Hypothalamus (tissue), 51 donors: Measurements from ENCODE around the gene ARHGAP5.

Source experiments
- DNase-seq, 51 donors: peaks; one replicate each; lab custom pipeline; 2025; lab: John Stamatoyannopoulos, UW

The ARHGAP5 gene

DNA sequence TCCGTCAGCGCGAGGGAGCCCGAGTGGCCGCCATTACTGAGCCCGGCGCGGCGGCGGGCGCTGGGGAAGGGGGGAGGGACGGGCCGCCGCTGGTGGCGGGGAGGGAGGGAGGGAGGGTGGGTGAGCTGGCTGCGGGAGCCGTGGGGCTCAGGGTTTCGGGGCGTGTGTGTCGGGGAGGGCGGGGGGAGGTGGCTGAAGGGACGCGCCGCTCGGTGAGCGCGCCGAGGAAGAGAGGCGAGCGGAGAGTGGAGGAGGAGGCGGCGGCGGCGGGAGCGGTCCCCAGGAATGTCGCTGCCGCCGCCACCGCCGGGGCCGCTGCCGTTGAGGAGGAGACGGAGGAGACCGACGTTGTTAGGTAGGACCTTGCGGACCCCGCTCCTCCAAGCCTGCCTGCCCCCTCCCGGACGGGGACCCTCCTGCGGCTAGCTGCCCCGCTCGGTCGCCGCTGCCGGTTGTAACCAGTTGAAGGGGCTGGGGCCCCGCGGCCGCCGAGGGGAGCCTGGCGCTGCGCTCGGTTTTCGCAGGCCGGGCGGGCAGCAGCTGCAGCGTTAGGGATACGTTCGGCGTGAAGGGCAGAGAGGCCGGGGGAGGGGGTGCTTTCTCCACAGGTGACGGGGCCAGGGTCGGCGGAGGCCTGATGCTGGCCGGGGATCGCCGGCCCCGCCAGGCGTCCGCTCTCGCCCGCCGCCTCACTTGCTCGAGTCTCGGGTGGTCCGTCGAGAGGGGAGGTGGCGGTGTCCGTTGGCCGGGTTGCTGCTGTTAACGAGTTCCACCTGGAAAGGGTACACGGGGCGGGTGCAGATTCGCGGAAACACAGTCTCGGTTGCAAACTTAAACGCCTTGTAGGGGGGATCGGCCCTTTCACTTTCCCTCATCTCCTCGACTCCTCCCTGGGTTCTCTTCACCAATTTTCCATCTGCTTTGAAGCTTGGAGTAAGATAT is at the start of gene ARHGAP5:
TSS of gene ARHGAP5 (plus strand) at position 224 of the 942 bp plus-strand sequence. CDS start 13,366 bp downstream, outside the sequence.
- peak in 35 of 51 donors; percentile 35 to 92 (median 57) for DNase-seq

DNA sequence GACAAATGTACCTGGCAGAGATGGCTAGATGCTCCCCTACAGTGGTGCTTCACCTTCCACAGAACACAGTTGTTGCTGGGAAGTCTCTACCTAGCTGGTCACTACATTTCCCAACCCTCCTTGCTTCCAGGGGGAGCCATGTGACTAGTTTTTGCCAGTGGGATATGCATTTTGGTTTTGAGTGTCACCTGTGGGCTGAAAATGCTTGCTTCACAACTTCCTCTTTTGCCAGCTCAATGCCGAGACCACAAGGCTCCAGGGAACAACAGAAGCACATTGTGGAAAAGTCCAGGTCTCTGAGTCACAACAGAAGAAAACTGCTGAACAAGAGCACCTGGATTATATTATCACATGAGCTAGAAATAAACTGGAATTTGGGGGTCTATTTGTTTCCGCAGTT is 48.5 kb upstream of the ARHGAP5 start:
- DNase-seq = no peak

DNA sequence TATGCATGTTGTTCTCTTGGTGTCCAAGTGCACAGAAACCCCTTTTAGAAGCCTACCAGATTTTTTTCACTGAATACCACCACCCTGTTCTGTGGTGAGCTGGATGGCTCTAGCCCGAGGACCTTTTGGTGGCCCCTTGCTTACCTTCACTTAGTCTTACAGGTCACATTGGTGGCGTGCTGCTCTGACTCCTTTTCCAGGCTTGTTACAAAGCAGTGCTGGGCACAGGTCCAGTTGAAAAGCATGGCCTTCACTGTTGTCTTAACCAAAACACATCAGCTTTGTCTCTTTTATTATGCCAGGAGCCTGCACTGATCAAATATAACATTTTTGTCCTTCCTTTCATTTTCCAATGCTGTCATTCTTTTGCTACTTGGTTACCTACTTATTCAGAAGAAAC is 43.6 kb upstream of the ARHGAP5 start:
- peak in 3 of 51 donors; percentile 6 to 19 (median 7) for DNase-seq

- no peak for DNase-seq
These were observed 38.2 kb upstream of the ARHGAP5 start for GRCh38 chr14:32038876-32039275.

DNA sequence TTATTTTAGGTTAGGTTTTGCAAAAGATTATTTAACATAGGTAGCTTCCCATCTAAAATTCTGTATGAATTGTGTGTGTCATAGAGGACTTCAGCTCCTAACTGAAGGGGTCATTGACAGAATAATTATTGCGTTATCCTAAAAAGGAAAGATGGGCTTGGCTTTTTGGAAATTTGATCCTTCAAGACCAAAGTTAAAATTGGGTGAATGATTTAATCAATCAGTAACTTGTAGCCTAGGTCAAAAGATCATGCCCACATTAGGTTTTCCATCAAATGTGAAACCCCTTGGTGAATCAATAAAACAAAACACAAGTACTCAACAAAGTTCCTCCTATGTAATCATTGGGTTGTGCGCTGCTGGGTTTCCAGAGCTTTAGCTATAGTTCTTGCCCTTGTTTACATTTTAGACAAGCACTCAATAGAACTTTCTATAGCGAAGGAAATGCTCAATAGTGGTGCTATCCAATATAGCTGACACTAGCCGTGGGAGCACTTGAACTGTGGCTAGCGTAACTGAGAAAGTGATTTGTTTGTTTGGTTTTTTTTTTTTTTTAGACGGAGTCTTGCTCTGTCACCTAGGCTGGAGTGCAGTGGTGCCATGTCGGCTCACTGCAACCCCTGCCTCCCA is 37.6 kb upstream of the ARHGAP5 start:
- DNase-seq = no peak

DNA sequence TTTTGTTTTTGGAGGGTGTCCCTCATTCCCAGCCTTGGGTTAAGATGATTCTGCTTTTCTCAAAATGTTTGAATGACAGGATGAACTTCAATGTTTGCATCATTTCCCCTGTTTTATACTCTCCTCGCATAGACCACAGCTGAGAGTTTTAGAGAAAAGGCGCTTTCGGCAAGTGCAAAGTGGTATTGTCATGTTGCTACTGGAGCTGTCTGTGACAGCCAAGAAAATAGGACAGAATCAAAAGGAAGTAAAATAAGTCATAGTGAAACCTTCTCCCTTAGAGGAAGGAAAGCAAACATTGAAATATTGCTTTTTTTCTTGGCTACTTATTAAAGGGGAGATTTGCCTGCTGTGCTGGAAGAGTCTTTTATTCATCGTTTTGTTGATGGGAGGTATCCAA is 33.5 kb upstream of the ARHGAP5 start:
- peak in 9 of 51 donors; percentile 1 to 38 (median 8) for DNase-seq

GRCh38 chr14:32044454-32044853 is 32.6 kb upstream of the ARHGAP5 start:
- DNase-seq = no peak

DNA sequence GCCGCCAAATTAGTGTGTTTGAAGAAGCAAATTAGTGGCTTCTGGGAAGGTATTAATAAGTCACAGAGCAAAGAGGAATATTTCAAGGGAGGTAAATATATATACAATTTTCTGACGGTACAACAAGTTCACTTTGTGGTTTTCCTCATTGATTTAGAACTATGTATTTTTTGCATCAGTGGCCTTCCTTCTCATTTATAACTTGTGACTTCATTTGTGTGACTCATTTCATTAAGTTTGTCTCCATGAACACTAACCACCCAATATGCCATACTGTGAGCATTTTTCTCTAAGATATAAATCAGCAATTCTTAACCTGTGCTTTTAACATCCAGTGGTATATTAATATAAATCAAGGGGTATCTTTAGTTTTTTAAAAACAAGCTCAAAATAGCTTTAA is 29.3 kb upstream of the ARHGAP5 start:
- no peak for DNase-seq

DNA sequence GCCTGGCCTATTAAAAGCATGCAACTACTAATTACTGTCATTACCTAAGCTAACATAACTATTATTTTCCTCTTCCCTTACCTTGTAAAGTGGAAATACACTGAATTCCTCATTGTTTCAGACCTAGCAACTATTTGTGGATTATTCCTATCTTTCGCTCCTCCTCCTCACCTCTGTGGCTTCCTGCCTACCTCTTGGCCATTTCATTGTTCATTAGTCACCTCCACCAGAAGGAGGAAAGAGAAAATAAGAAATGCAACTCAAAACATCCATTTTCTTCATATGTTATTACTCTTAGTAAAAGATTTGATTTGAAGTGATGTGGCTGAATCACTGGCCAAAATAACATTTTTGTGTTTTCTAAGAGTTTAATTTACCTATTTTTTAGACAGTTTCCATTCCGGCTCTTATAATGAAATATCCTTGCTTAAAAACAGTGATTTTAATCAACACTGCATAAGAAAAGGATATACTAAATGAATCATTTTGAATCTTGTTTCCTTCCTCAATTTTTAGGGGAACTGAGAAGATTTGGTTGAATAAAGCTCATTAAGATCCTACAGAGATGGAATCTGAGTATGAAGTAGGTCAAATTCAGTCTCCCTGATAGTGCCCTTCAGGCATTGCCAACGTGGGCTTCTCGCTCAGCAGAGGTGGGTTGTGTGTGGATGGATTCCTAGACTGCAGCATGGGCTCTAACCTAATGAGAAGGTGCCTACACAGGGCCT is 27.6 kb upstream of the ARHGAP5 start:
- no peak for DNase-seq

DNA sequence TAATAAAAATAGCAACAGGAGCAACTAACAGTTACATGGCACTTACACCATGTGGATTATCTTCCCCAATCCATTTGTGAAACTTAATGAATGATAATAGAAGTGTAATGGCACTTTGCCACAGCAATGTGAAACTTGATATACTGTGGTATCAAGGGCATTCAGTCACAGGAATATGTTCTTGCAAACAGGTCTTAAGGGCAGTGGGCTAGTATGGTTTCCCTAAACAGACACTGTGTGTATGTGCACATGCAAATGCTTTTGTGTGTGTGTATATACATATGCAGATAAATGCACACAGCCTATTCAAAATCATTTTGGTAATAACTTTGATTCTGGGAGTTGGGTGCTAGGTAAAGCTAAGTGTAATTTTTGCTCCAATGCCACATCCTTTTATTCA is 26.2 kb upstream of the ARHGAP5 start:
- no peak for DNase-seq

GRCh38 chr14:32054536-32054935 is 22.6 kb upstream of the ARHGAP5 start:
- DNase-seq = no peak

DNA sequence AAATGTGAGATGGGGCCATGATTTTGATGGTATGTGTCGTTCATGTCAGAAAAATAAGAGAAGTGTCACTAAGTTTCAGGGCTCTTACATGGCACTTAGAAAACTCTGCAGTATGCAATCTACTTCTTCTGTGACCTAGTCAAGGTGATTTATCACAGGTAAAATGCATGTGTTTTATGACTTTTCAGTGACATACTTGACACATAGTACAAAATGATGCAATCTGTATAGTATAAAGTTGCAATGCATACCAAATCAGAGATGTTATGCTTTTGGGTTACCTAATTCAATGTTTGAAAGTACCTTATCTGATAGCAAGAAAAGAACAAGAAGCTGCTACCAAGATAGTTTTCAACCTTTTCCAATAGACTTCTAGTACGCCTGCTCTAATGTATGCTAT is 21.9 kb upstream of the ARHGAP5 start:
- no peak for DNase-seq

DNA sequence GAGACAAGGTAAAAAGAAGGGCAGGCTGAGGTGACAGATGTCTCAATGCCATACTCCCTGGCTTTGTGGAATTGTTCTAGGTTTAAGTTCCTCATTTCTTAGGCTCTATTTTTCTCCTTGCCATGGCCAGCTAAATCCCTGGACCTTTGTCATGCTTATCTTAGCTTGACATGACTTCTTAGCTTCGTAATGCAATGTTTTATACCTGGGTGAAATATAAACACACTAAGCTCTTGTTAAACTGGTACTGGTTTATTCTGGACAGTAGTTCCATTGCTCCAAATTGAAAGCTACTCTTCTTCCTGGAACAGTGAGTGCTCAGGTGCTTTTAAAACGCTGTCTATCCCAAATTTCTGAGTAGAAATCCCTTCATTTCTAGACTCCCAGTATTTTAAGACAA is 17.4 kb upstream of the ARHGAP5 start:
- no peak for DNase-seq

GRCh38 chr14:32064931-32065330 is 12.2 kb upstream of the ARHGAP5 start:
- DNase-seq = no peak

- no peak for DNase-seq
These were observed 8.4 kb upstream of the ARHGAP5 start for GRCh38 chr14:32068708-32069107.

DNA sequence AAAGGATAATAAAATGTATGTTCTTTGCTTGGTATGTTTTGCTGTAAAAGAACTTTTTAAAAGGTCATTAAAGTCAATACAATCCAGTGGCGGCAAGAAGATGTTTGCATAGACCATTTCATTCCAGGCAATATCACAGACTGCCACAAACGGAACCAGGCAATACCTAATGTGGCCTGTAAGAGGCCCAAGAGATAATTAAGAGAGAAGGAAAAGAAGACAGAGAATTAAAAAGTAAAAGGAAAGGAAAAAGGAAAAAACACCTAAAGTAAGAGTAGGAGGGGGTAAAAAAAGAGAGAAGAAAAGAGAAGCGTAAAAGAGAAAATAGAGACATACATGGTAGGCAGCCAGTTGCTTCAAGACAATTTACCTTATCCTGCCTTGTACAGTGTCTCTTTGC is 6.8 kb upstream of the ARHGAP5 start:
- no peak for DNase-seq

DNA sequence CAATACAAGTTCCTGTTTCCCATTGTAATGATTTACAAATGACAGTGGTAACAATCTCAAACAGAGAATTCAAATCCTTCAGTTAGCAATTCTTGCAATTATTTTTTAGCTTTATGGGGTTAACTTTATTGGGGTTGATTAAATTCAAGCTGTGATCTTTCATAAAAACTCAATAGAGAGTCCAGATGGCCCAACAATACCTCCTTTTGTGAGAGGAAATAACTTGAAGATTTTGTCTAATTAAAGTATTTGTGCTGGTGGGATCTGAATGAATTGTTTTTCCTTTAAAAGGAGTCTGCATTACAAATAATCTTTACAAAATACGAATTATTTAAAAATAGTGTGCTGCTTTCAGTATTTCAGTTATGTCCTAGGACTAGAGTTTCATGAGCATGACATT is 4.4 kb upstream of the ARHGAP5 start:
- DNase-seq = no peak

- DNase-seq = peak in 17 of 51 donors; percentile 0 to 68 (median 17)
These were observed 3.4 kb upstream of the ARHGAP5 start for GRCh38 chr14:32073537-32074189.

- no peak for DNase-seq
These were observed 2.1 kb upstream of the ARHGAP5 start for GRCh38 chr14:32074887-32075572.

DNA sequence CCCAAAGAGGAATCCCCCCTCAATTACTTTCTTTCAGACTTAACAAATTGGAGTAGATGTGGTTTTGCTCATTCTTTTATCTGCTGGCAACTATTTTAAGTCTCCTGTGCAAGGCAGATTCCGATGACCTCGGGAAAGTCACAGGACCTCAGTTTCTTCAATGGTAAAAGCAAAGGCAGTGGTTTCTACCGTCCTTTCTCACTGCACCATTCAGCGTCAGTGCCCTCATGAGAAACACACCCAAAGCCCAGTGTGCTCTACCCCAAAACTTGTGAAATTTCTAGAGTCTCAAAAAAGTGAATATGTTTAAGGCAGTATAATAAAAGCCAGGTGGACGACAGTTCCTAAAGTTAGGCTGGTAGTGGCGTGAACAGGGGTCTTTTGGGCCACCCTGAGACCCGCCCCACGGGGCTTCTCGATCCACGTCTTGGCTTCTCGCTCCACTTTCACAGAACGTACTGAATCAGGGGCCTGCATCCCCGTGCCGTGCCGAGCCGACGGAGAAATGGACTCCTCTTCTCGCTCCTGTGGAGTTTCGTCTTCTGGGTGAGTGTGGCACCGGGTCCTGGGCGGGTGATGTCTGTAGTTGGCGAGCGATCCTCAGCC is 1.3 kb upstream of the ARHGAP5 start:
- peak in 24 of 51 donors; percentile 11 to 85 (median 60) for DNase-seq
